GM12878 (cell line): ENCODE data around the gene CSH2. TPM values are rescaled to one million over a fixed set of nuclear protein-coding genes. Genes with fewer than 3 reads are reported as not detected.

Experiments
- ATF7 ChIP-seq: fragments of 450-650 bp; IDR thresholded peaks from 2 replicates; pipeline ENCODE4 v1.6.1; 2016; ENCODE audit warnings: low read depth, mild to moderate bottlenecking
- BCL11A ChIP-seq: IDR thresholded peaks from 2 replicates; pipeline ENCODE4 v1.6.1; 2011; ENCODE audit warnings: low read depth, low read length
- CEBPZ ChIP-seq: fragments of 150-350 bp; IDR thresholded peaks from 2 replicates; pipeline ENCODE4 v1.6.1; 2016; ENCODE audit warnings: low read depth, low read length
- HDGF ChIP-seq: fragments of 450-650 bp; IDR thresholded peaks from 2 replicates; pipeline ENCODE4 v1.6.1; 2016; ENCODE audit warnings: antibody characterized with exemption
- IRF3 ChIP-seq: fragments of 450-650 bp; IDR thresholded peaks from 2 replicates; pipeline ENCODE4 v1.6.1; 2014; ENCODE audit warnings: mild to moderate bottlenecking
- IRF4 ChIP-seq: IDR thresholded peaks from 2 replicates; pipeline ENCODE4 v1.6.1; 2011; ENCODE audit warnings: low read depth, low read length
- KDM1A ChIP-seq: fragments of 200-600 bp; sonication (generic); IDR thresholded peaks from 2 replicates; pipeline ENCODE4 v1.6.1; 2016; ENCODE audit warnings: borderline replicate concordance
- MYB ChIP-seq: fragments of 150-350 bp; IDR thresholded peaks from 2 replicates; pipeline ENCODE4 v1.6.1; 2014; ENCODE audit warnings: mild to moderate bottlenecking, low read depth, low read length, borderline replicate concordance
- NBN ChIP-seq: fragments of 450-650 bp; IDR thresholded peaks from 2 replicates; pipeline ENCODE4 v1.6.1; 2016
- NFIC ChIP-seq: IDR thresholded peaks from 2 replicates; pipeline ENCODE4 v1.6.1; 2012; ENCODE audit warnings: low read depth, mild to moderate bottlenecking, inconsistent platforms, low read length, moderate library complexity
- NRF1 ChIP-seq: conservative IDR thresholded peaks from 2 replicates; pipeline ENCODE4 v1.6.1; 2011; ENCODE audit warnings: mild to moderate bottlenecking, low read depth, low read length, improper control_type of control experiment
- RB1 ChIP-seq: fragments of 450-650 bp; formaldehyde crosslinking; IDR thresholded peaks from 2 replicates; pipeline ENCODE4 v1.6.1; 2017; ENCODE audit warnings: mild to moderate bottlenecking, borderline replicate concordance
- RFX5 ChIP-seq: IDR thresholded peaks from 2 replicates; pipeline ENCODE4 v1.6.1; 2011; ENCODE audit warnings: low read depth, low read length, improper control_type of control experiment
- SMAD1 ChIP-seq: fragments of 450-650 bp; IDR thresholded peaks from 2 replicates; pipeline ENCODE4 v1.6.1; 2018; ENCODE audit warnings: mild to moderate bottlenecking, low read depth; ENCODE audit not compliant: partially characterized antibody
- STAT1 ChIP-seq: fragments of 450-650 bp; conservative IDR thresholded peaks from 2 replicates; pipeline ENCODE4 v1.6.1; 2014; ENCODE audit warnings: antibody characterized with exemption, mild to moderate bottlenecking
- TAF1 ChIP-seq: IDR thresholded peaks from 2 replicates; pipeline ENCODE4 v1.6.1; 2011; ENCODE audit warnings: mild to moderate bottlenecking, low read depth, low read length, borderline replicate concordance
- TBL1XR1 ChIP-seq: IDR thresholded peaks from 2 replicates; pipeline ENCODE4 v1.6.1; 2012; ENCODE audit warnings: low read depth, low read length, improper control_type of control experiment
- TCF12 ChIP-seq: IDR thresholded peaks from 2 replicates; pipeline ENCODE4 v1.6.1; 2011; ENCODE audit warnings: low read depth, mild to moderate bottlenecking, low read length
- ZNF274 ChIP-seq: IDR thresholded peaks from one replicate; pipeline ENCODE4 v1.8.0; 2011; ENCODE audit not compliant: insufficient read length, insufficient read depth
- ZSCAN29 ChIP-seq: fragments of 450-650 bp; IDR thresholded peaks from 2 replicates; pipeline ENCODE4 v1.6.1; 2017; ENCODE audit warnings: mild to moderate bottlenecking, moderate library complexity
- polyA plus RNA-seq, 11 experiments: library from polyadenylated mRNA; depleted of rRNA in 4 of 11; unstranded in 6 of 11; stranded (reverse) in 5 of 11; fragments of >200 nt; fragmentation: Nextera tagmentation in 4 of 11; fragmentation: Illumina TruSeq in 1 of 11; extraction: Ambion mirVana in 4 of 11; extraction: Trizol in 1 of 11; gene quantifications; 1 replicate in 1 of 11; 2 replicates in 10 of 11; pipeline versions ENCODE4 v1.2.1 to v1.2.3, GENCODE V29; 2011 to 2016; ENCODE audit warnings: inconsistent platforms in 2 of 11, missing spikeins in 2 of 11, low read depth in 1 of 11
- total RNA-seq, 4 experiments: library from RNA; depleted of rRNA in 3 of 4; stranded (reverse); fragments of >200 nt in 3 of 4; fragmentation: Illumina TruSeq in 1 of 4; extraction: Trizol in 1 of 4; gene quantifications; 2 replicates each; pipeline versions ENCODE4 v1.2.1 to v1.2.3, GENCODE V29; 2013 to 2021
- TF ChIP-seq, protein P1 (sequence below): IDR thresholded peaks from 2 replicates; pipeline ENCODE4 v1.6.1; 2011; ENCODE audit warnings: mild to moderate bottlenecking, low read depth, low read length, moderate library complexity; ENCODE audit not compliant: insufficient replicate concordance
- TF ChIP-seq, protein P2 (sequence below): fragments of 450-650 bp; formaldehyde crosslinking; IDR thresholded peaks from 2 replicates; pipeline ENCODE4 v1.4.0; 2022; ENCODE audit warnings: mild to moderate bottlenecking, moderate library complexity

The CSH2 gene
- total and polyA plus RNA-seq, 10 of the 15 experiments (the other 5 are each of a cell fraction or from before 2014, with no cell fraction given), result not detected

DNA sequence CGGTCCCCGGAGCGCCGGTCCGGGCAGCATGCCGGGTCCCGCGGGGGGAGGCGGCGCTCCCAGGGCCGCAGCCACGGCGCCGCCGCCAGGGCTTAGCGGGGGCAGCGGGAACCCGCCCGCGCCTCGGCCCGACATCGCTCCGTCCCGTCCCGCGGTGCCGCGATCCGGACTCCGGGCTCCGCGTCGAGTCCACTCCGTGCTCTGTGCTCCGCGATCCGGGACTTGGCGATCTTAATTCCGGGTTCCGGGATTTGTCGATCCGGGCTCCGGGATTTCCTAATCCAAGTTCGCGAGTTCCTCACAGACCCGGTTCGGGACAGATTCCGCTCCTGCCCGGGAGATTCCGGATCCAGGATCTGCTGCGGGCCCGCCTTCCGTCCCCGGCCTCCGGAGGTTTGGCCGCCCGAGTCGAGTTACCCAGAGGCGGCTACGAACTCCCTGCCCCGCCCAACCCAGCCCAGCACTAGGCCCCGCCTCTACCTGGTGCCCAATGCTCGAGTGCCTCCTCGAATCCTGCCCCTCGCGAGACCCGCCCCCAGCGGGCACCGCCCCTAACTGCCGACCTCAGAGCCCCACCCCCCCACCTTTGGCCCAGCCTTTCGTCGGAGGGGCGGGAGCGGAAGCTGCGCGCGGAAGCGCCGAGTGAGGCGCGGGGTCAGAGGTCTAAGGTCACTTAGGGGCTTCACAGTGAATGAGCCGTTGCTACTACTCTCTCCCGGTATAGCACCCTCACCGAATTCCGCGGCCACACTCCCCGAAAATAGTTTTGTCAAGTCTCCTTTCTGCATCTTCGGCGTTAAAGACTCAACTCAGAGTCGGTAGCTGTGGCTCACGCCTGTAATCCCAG, 30.7 kb downstream of the CSH2 start, which contains the start of gene SMARCD2 (continued):
- TF ChIP-seq, protein P1, sequence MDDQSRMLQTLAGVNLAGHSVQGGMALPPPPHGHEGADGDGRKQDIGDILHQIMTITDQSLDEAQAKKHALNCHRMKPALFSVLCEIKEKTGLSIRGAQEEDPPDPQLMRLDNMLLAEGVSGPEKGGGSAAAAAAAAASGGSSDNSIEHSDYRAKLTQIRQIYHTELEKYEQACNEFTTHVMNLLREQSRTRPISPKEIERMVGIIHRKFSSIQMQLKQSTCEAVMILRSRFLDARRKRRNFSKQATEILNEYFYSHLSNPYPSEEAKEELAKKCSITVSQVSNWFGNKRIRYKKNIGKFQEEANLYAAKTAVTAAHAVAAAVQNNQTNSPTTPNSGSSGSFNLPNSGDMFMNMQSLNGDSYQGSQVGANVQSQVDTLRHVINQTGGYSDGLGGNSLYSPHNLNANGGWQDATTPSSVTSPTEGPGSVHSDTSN, result no peak
- TF ChIP-seq ZSCAN29 (peak; percentile 99), STAT1 (peak; percentile 95), NBN (peak; percentile 87), HDGF (peak; percentile 77), IRF4 (peak; percentile 62; the same call in 1 of the 2 replicates), ATF7 (no peak), RB1 (peak; percentile 98; the same call in 1 of the 2 replicates), NRF1 (no peak), CEBPZ (no peak), TAF1 (peak; percentile 89), SMAD1 (no peak), ZNF274 (no peak), TCF12 (0 out of 2 replicates have a peak, but pooled peaks have one; percentile 13), IRF3 (no peak), NFIC (peak; percentile 11; the same call in 1 of the 2 replicates), MYB (0 out of 2 replicates have a peak, but pooled peaks have one; percentile 13), TBL1XR1 (peak; percentile 79; the same call in 1 of the 2 replicates), BCL11A (peak; percentile 66), RFX5 (peak; percentile 53; the same call in 1 of the 2 replicates), KDM1A (no peak)
- TF ChIP-seq, protein P2, sequence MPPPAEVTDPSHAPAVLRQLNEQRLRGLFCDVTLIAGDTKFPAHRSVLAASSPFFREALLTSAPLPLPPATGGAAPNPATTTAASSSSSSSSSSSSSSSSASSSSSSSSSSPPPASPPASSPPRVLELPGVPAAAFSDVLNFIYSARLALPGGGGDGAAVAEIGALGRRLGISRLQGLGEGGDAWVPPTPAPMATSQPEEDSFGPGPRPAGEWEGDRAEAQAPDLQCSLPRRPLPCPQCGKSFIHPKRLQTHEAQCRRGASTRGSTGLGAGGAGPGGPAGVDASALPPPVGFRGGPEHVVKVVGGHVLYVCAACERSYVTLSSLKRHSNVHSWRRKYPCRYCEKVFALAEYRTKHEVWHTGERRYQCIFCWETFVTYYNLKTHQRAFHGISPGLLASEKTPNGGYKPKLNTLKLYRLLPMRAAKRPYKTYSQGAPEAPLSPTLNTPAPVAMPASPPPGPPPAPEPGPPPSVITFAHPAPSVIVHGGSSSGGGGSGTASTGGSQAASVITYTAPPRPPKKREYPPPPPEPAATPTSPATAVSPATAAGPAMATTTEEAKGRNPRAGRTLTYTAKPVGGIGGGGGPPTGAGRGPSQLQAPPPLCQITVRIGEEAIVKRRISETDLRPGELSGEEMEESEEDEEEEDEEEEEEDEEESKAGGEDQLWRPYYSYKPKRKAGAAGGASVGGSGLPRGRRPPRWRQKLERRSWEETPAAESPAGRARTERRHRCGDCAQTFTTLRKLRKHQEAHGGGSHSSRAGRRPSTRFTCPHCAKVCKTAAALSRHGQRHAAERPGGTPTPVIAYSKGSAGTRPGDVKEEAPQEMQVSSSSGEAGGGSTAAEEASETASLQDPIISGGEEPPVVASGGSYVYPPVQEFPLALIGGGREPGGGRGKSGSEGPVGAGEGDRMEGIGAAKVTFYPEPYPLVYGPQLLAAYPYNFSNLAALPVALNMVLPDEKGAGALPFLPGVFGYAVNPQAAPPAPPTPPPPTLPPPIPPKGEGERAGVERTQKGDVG (CRISPR knock-in tag), result no peak
